Heart left ventricle (tissue), 16 donors: ENCODE results near the gene HERC3. TPM values are rescaled to one million over a fixed set of nuclear protein-coding genes. Genes with fewer than 3 reads are reported as not detected.

Experiments
- ATAC-seq, 4 donors: fragments of 200-7000 bp; cut with Tn5 transposase; one replicate each; pipeline ENCODE4 v1.9.1; 2020 to 2022; ENCODE audit warnings: moderate library complexity in 4 of 4, mild to moderate bottlenecking in 3 of 4, moderate number of reproducible peaks in 1 of 4
- DNase-seq, 5 donors: peaks; one replicate each; pipeline ENCODE4 v3.0.0-alpha.2; 2020
- H3K27ac ChIP-seq, 12 donors: fragments of 200-600 bp; sonication (generic) in 4 of 12; one replicate each; pipeline versions ENCODE4 v1.5.0 to v1.8.0; 2016 to 2022; ENCODE audit warnings: mild to moderate bottlenecking in 2 of 12
- H3K27me3 ChIP-seq, 9 donors: fragments of 200-600 bp; sonication (generic) in 2 of 9; one replicate each; pipeline versions ENCODE4 v1.5.1 to v1.8.0; 2016 to 2022; ENCODE audit warnings: mild to moderate bottlenecking in 3 of 9
- H3K36me3 ChIP-seq, 9 donors: fragments of 200-600 bp; sonication (generic) in 2 of 9; one replicate each; pipeline versions ENCODE4 v1.5.0 to v1.8.0; 2018 to 2022; ENCODE audit warnings: mild to moderate bottlenecking in 2 of 9
- H3K4me1 ChIP-seq, 12 donors: fragments of 200-600 bp; sonication (generic) in 4 of 12; one replicate each; pipeline versions ENCODE4 v1.5.0 to v1.8.0; 2016 to 2022; ENCODE audit warnings: mild to moderate bottlenecking in 3 of 12
- H3K4me3 ChIP-seq, 12 donors: fragments of 200-600 bp; sonication (generic) in 4 of 12; one replicate each; pipeline versions ENCODE4 v1.5.0 to v1.8.0; 2017 to 2022; ENCODE audit warnings: mild to moderate bottlenecking in 9 of 12, moderate library complexity in 4 of 12
- H3K9me3 ChIP-seq, 12 donors: fragments of 200-600 bp; sonication (generic) in 4 of 12; one replicate each; pipeline versions ENCODE4 v1.5.0 to v1.8.0; 2016 to 2022; ENCODE audit warnings: mild to moderate bottlenecking in 1 of 12
- CTCF ChIP-seq, 12 donors: fragments of 200-600 bp; sonication (generic) in 4 of 12; IDR thresholded peaks; one replicate each; pipeline versions ENCODE4 v1.5.0 to v1.8.0; 2018 to 2022; ENCODE audit warnings: antibody characterized with exemption in 12 of 12, mild to moderate bottlenecking in 5 of 12
- POLR2A ChIP-seq, 2 donors: fragments of 450-650 bp; IDR thresholded peaks; one replicate each; pipeline ENCODE4 v1.6.1; 2017; ENCODE audit warnings: antibody characterized with exemption in 2 of 2, mild to moderate bottlenecking in 2 of 2, moderate library complexity in 2 of 2
- WGBS, 4 donors: extraction: QIAGEN DNeasy Blood & Tissue Kit in 2 of 4; methylation state at CpG; one replicate each; pipeline versions ENCODE4 v1.1.5 to v1.1.7; 2013 to 2018; 5-methylcytosine and 5-hydroxymethylcytosine counted together
- intact Hi-C, 10 donors: fragments of 100-400 bp; cut with DNase I; formaldehyde crosslinking; loops; one replicate each; pipeline versions ENCODE4 v1.11.1 to v1.14.2; 2022
- polyA plus RNA-seq, 2 donors: library from polyadenylated mRNA; stranded (reverse); fragments of 200-250 nt; gene quantifications; one replicate each; pipeline ENCODE4 v1.2.3, GENCODE V29; 2013
- total RNA-seq, 9 donors: library from RNA; depleted of rRNA in 2 of 9; stranded (reverse); fragments of >200 nt in 2 of 9; fragmentation: NEBNext Ultra II Directional in 3 of 9; extraction: Animal tissue kit (Norgen Biotek cat#: 25700) in 3 of 9; gene quantifications; one replicate each; pipeline versions ENCODE4 v1.1.0 to v1.2.4, GENCODE V29; 2016 to 2023
- donor health status: ischemic (EF 13 %, LVEDD 7.1; RV severe dilation, severe dysfunction).
- donor health status: healthy with polysubstance abuse.
- donor health status: DM: no; HTN: yes; CAD: no.
- donor health status: DM: no; HTN: no; CAD: no.
- donor health status: ischemic (EF 25% LVEDD 6.9; RV normal size, moderate dysfunction).
- donor health status: ischemic (EF 25% LVEDD 5.7; RV mildly dilated, moderate dysfunction).
- donor health status: healthy.
- donor health status: DM: yes; HTN: yes; CAD: no.
- donor health status: ischemic (EF 35%, LVEDD 5.7; RV mildly dilated, moderate dysfunction).
- donor health status: nonischemic (EF 11% LVEDD 7.7; RV severe dilation, severe dysfunction).
- donor health status: DM: yes; HTN: yes; CAD: no.
- donor health status: PGD.
- donor health status: ischemic (EF 29% LVEDD 5.4; RV normal size, mild dysfunction).
- donor health status: nonischemic (EF 23%, LVEDD 6.1; RV moderate dilation, normal function).

Gene HERC3
- total and polyA plus RNA-seq, 11 donors, result 10.4 to 66.6 (median 48.4) TPM

GRCh38 chr4:88674565-88674964, 82.3 kb downstream of the HERC3 start:
- Histone ChIP-seq H3K4me1 (peaks cover 0 to 10% (median 0%) of the 10 kb centered on the region in 12 donors), H3K9me3 (no peaks in the 10 kb centered on the region), H3K27me3 (no peaks in the 10 kb centered on the region), H3K36me3 (peaks cover 0 to 81% (median 67%) of the 10 kb centered on the region in 9 donors), H3K27ac (no peak overlapping the region), H3K4me3 (no peak overlapping the region)
- intact Hi-C loops, result no loop called here
- no peak for ATAC-seq
- no peak for DNase-seq
- TF ChIP-seq CTCF (IDR thresholded peaks at IDR 0.05), result no peak
- no peak for TF ChIP-seq POLR2A (IDR thresholded peaks at IDR 0.05)

GRCh38 chr4:88674979-88675378, 82.7 kb downstream of the HERC3 start:
- 88 to 91% (median 90%) methylated on average over 2 of the region's 2 CpGs for WGBS, 4 donors
- no peak for ATAC-seq
- Histone ChIP-seq H3K4me1 (peaks cover 0 to 10% (median 0%) of the 10 kb centered on the region in 12 donors), H3K27ac (no peak overlapping the region), H3K4me3 (no peak overlapping the region), H3K27me3 (no peaks in the 10 kb centered on the region), H3K9me3 (no peaks in the 10 kb centered on the region), H3K36me3 (peaks cover 0 to 81% (median 67%) of the 10 kb centered on the region in 9 donors)
- TF ChIP-seq POLR2A (IDR thresholded peaks at IDR 0.05) (no peak), CTCF (IDR thresholded peaks at IDR 0.05) (no peak)
- intact Hi-C loops, result no loop called here
- DNase-seq, result no peak

- ATAC-seq (no peak), DNase-seq (no peak)
- H3K27me3 ChIP-seq, result no peaks in the 10 kb centered on the region
- H3K36me3 ChIP-seq, result peaks cover 0 to 81% (median 67%) of the 10 kb centered on the region in 9 donors
- H3K4me1 ChIP-seq, result peaks cover 0 to 10% (median 0%) of the 10 kb centered on the region in 12 donors
- no peak overlapping the region for H3K27ac ChIP-seq
- TF ChIP-seq POLR2A (IDR thresholded peaks at IDR 0.05) (no peak), CTCF (IDR thresholded peaks at IDR 0.05) (no peak)
- 73 to 81% (median 76%) methylated on average over 2 of the region's 2 CpGs for WGBS, 4 donors
- H3K9me3 ChIP-seq, result no peaks in the 10 kb centered on the region
- intact Hi-C loops, result no loop called here
- H3K4me3 ChIP-seq, result no peak overlapping the region
Measured at GRCh38 chr4:88675543-88675942, 83.3 kb downstream of the HERC3 start.

GRCh38 chr4:88681209-88681608, 88.9 kb downstream of the HERC3 start:
- DNase-seq (no peak), ATAC-seq (no peak)
- TF ChIP-seq CTCF (IDR thresholded peaks at IDR 0.05), result no peak
- Histone ChIP-seq H3K4me1 (no peaks in the 10 kb centered on the region), H3K36me3 (peaks cover 3 to 93% (median 73%) of the 10 kb centered on the region in 9 donors), H3K9me3 (peaks cover 0 to 9% (median 0%) of the 10 kb centered on the region in 12 donors), H3K27me3 (no peaks in the 10 kb centered on the region), H3K4me3 (no peak overlapping the region), H3K27ac (no peak overlapping the region)
- WGBS, 4 donors, result 95 to 97% (median 97%) methylated on average over 5 of the region's 5 CpGs
- intact Hi-C loops, result no loop called here
